Stomach (tissue), 9 donors: Measurements from ENCODE around the gene CEACAM4. TPM values are rescaled to one million over a fixed set of nuclear protein-coding genes. Genes with fewer than 3 reads are reported as not detected.
A peak's percentile ranks its signal among the peaks of the same experiment; 100 is the strongest.

Experiments used
- DNase-seq, 2 donors: peaks; one replicate each; pipeline versions ENCODE4 v3.0.0 to v3.0.0-alpha.2; 2013 to 2019
- H3K27ac ChIP-seq, 5 donors: fragments of 200-600 bp in 4 of 5; sonication (generic) in 4 of 5; one replicate each; pipeline ENCODE4 v1.5.1; 2013 to 2019; ENCODE audit warnings: mild to moderate bottlenecking in 1 of 5, moderate library complexity in 1 of 5
- H3K27me3 ChIP-seq, 3 donors: fragments of 200-600 bp; sonication (generic); one replicate each; pipeline ENCODE4 v1.5.1; 2017 to 2019; ENCODE audit warnings: mixed run types in 1 of 3
- H3K36me3 ChIP-seq, 4 donors: fragments of 200-600 bp; sonication (generic); 1 replicate in 3 of 4; 2 replicates in 1 of 4; pipeline ENCODE4 v1.5.1; 2016 to 2019
- H3K4me1 ChIP-seq, 4 donors: fragments of 200-600 bp; sonication (generic); one replicate each; pipeline ENCODE4 v1.5.1; 2016 to 2019
- H3K4me3 ChIP-seq, 4 donors: fragments of 200-600 bp; sonication (generic) in 3 of 4; one replicate each; pipeline ENCODE4 v1.5.1; 2016 to 2019; ENCODE audit warnings: mild to moderate bottlenecking in 1 of 4
- H3K9me3 ChIP-seq, 4 donors: fragments of 200-600 bp; sonication (generic); one replicate each; pipeline ENCODE4 v1.5.1; 2016 to 2019
- EP300 ChIP-seq: sonication (generic); formaldehyde crosslinking; IDR thresholded peaks from one replicate; pipeline ENCODE4 v1.6.1; 2017; ENCODE audit warnings: antibody characterized with exemption
- POLR2A ChIP-seq, 4 donors: fragments of 450-650 bp; IDR thresholded peaks; one replicate each; pipeline ENCODE4 v1.6.1; 2016; ENCODE audit warnings: antibody characterized with exemption in 4 of 4, control low read depth in 2 of 4, mild to moderate bottlenecking in 1 of 4, moderate library complexity in 1 of 4
- POLR2AphosphoS5 ChIP-seq, 3 donors: sonication (generic); formaldehyde crosslinking; IDR thresholded peaks; one replicate each; pipeline ENCODE4 v1.6.1; 2016; ENCODE audit warnings: antibody characterized with exemption in 3 of 3
- WGBS, 5 donors: extraction: QIAGEN DNeasy Blood & Tissue Kit in 3 of 5; methylation state at CpG; one replicate each; pipeline versions ENCODE4 v1.1.5 to v1.1.7; 2013 to 2018; 5-methylcytosine and 5-hydroxymethylcytosine counted together
- intact Hi-C: fragments of 100-400 bp; cut with DNase I; formaldehyde crosslinking; loops from one replicate; pipeline ENCODE4 v1.15.1; 2023; ENCODE audit warnings: low total_unique reads
- polyA plus RNA-seq, 3 donors: library from polyadenylated mRNA; stranded (reverse); fragments of 200-250 nt; gene quantifications; one replicate each; pipeline ENCODE4 v1.2.3, GENCODE V29; 2013
- total RNA-seq, 5 donors: library from RNA; depleted of rRNA; stranded (reverse); fragments of >200 nt; gene quantifications; one replicate each; pipeline versions ENCODE4 v1.1.0 to v1.2.3, GENCODE V29; 2014 to 2016
- TF ChIP-seq, protein P1 (sequence below), 7 experiments: fragments of 450-650 bp in 4 of 7; fragments of 200-600 bp in 3 of 7; sonication (generic) in 3 of 7; IDR thresholded peaks; one replicate each; pipeline ENCODE4 v1.5.1; 2016 to 2019; ENCODE audit warnings: antibody characterized with exemption in 7 of 7, control low read depth in 2 of 7, mild to moderate bottlenecking in 1 of 7
- donor health status: healthy with polysubstance abuse.
- donor health status: Bipolar disorder and iron deficiency.
- donor health status: healthy.

The CEACAM4 gene
- total and polyA plus RNA-seq, 8 donors, result 0.63 to 8.3 (median 1.4) TPM; not detected in 4

GRCh38 chr19:41601771-41602170, 25.1 kb downstream of the CEACAM4 start:
- H3K27ac ChIP-seq, result no peak overlapping the region
- intact Hi-C loops, result no loop called here
- TF ChIP-seq POLR2A (IDR thresholded peaks at IDR 0.05) (no peak), EP300 (no peak), POLR2AphosphoS5 (IDR thresholded peaks at IDR 0.05) (no peak)
- TF ChIP-seq, protein P1, sequence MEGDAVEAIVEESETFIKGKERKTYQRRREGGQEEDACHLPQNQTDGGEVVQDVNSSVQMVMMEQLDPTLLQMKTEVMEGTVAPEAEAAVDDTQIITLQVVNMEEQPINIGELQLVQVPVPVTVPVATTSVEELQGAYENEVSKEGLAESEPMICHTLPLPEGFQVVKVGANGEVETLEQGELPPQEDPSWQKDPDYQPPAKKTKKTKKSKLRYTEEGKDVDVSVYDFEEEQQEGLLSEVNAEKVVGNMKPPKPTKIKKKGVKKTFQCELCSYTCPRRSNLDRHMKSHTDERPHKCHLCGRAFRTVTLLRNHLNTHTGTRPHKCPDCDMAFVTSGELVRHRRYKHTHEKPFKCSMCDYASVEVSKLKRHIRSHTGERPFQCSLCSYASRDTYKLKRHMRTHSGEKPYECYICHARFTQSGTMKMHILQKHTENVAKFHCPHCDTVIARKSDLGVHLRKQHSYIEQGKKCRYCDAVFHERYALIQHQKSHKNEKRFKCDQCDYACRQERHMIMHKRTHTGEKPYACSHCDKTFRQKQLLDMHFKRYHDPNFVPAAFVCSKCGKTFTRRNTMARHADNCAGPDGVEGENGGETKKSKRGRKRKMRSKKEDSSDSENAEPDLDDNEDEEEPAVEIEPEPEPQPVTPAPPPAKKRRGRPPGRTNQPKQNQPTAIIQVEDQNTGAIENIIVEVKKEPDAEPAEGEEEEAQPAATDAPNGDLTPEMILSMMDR (IDR thresholded peaks at IDR 0.05), result no peak
- peak in 1 of 2 donors; percentile 9 for DNase-seq
- 43 to 62% (median 52%) methylated on average over 3 to 4 of the region's 4 CpGs for WGBS, 5 donors
- H3K9me3 ChIP-seq, result no peaks in the 10 kb centered on the region
- H3K27me3 ChIP-seq, result peaks cover 0 to 30% (median 0%) of the 10 kb centered on the region in 3 donors
- no peak overlapping the region for H3K4me3 ChIP-seq
- no peaks in the 10 kb centered on the region for H3K36me3 ChIP-seq
- H3K4me1 ChIP-seq, result peaks cover 0 to 4% (median 0%) of the 10 kb centered on the region in 4 donors

- Histone ChIP-seq H3K36me3 (no peaks in the 10 kb centered on the region), H3K9me3 (no peaks in the 10 kb centered on the region), H3K4me3 (no peak overlapping the region), H3K4me1 (peaks cover 0 to 4% (median 0%) of the 10 kb centered on the region in 4 donors), H3K27me3 (peaks cover 0 to 25% (median 7%) of the 10 kb centered on the region in 3 donors), H3K27ac (no peak overlapping the region)
- WGBS, 5 donors, result 31 to 42% (median 37%) methylated on average over 6 of the region's 6 CpGs
- TF ChIP-seq EP300 (no peak), POLR2AphosphoS5 (IDR thresholded peaks at IDR 0.05) (no peak), POLR2A (IDR thresholded peaks at IDR 0.05) (no peak)
- TF ChIP-seq, protein P1 (IDR thresholded peaks at IDR 0.05), result no peak
- intact Hi-C loops, result no loop called here
- DNase-seq, result peak in 1 of 2 donors; percentile 15
Observed at GRCh38 chr19:41599175-41599966, 27.5 kb downstream of the CEACAM4 start.

- TF ChIP-seq POLR2A (IDR thresholded peaks at IDR 0.05) (no peak), EP300 (no peak), POLR2AphosphoS5 (IDR thresholded peaks at IDR 0.05) (no peak)
- TF ChIP-seq, protein P1 (IDR thresholded peaks at IDR 0.05), result peak in 5 of 7 experiments; percentile 56 to 89 (median 81)
- Histone ChIP-seq H3K36me3 (no peaks in the 10 kb centered on the region), H3K9me3 (peaks cover 0 to 8% (median 2%) of the 10 kb centered on the region in 4 donors), H3K4me1 (peaks cover 0 to 4% (median 0%) of the 10 kb centered on the region in 4 donors), H3K4me3 (no peak overlapping the region), H3K27ac (no peak overlapping the region), H3K27me3 (peaks cover 0 to 20% (median 7%) of the 10 kb centered on the region in 3 donors)
- peak; percentile 72 to 82 for DNase-seq
- intact Hi-C loops, result no loop called here
- 9 to 12% (median 11%) methylated on average over 10 of the region's 10 CpGs for WGBS, 5 donors
Observed at GRCh38 chr19:41597600-41598041, 29.3 kb downstream of the CEACAM4 start.

- peaks cover 0 to 4% (median 0%) of the 10 kb centered on the region in 4 donors for H3K4me1 ChIP-seq
- 28 to 45% (median 44%) methylated on average over 3 of the region's 3 CpGs for WGBS, 5 donors
- H3K36me3 ChIP-seq, result no peaks in the 10 kb centered on the region
- peaks cover 0 to 22% (median 7%) of the 10 kb centered on the region in 3 donors for H3K27me3 ChIP-seq
- no peak overlapping the region for H3K27ac ChIP-seq
- H3K4me3 ChIP-seq, result no peak overlapping the region
- no peak for DNase-seq
- intact Hi-C loops, result no loop called here
- no peak for TF ChIP-seq EP300
- TF ChIP-seq, protein P1 (IDR thresholded peaks at IDR 0.05), result no peak
- no peak for TF ChIP-seq POLR2AphosphoS5 (IDR thresholded peaks at IDR 0.05)
- TF ChIP-seq POLR2A (IDR thresholded peaks at IDR 0.05), result no peak
- H3K9me3 ChIP-seq, result peaks cover 0 to 8% (median 2%) of the 10 kb centered on the region in 4 donors
Observed at GRCh38 chr19:41595890-41596280, 31.0 kb downstream of the CEACAM4 start.
